Measurements from ENCODE around the gene DNASE1L2. TPM values are rescaled to one million over a fixed set of nuclear protein-coding genes. Genes with fewer than 3 reads are reported as not detected.

DNASE1L2 gene
- total and polyA plus RNA-seq, 10 of the 15 experiments (the other 5 are each of a cell fraction or from before 2014, with no cell fraction given): 0.06 to 1.5 (median 0.29) TPM

DNA sequence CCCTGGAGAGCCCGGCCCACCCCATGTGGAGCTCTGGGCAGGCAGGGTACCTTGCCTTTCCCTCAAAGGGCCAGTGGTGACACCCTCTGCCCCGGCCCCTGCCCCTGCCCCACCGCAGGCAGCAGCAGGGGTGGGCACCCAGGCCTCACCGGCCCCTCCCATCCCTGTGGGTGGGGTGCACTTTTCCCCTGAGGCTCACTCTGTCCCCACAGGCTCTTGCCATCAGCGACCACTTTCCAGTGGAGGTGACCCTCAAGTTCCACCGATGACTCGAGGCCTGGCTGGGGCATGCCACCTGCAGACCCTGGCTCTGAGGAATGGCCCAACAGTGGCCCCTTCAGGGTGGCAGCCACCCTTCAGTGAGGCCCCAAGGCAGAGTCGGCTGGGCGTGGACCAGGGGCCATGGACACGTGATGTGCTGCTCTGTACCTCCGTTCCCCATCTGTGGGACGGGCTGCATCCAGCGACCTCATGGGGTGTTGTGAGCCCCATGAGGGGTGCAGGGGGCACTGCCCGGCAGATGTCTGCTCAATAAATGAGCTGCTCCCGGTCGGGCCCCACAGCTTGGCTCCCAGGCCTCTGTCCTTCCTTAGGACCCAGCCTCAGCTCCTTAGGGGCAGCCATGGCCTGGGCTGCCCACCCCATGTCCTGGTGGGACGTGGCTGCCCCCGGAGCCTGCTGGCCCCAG lies 2.0 kb downstream of the DNASE1L2 start:
- FAIRE-seq (no peak), DNase-seq (ENCODE audit: low read depth, low spot score) (no peak), ATAC-seq (peak; percentile 10)
- Histone ChIP-seq H3K4me3 (no peak overlapping the region), H3K9me3 (replicated peaks; ENCODE audit: control insufficient read depth, insufficient read depth, low read length) (no peaks in the 10 kb centered on the region), H4K20me1 (ENCODE audit: control insufficient read depth, insufficient read depth) (no peaks in the 10 kb centered on the region), H3K27ac (ENCODE audit: control insufficient read depth, insufficient read depth) (no peak overlapping the region), H3K36me3 (ENCODE audit: control insufficient read depth in 2 of 2, insufficient read depth in 2 of 2, low read length in 1 of 2) (peaks cover 0 to 22% of the 10 kb centered on the region in 2 experiments; a peak in 3 of 4 replicates), H3K4me2 (ENCODE audit: control insufficient read depth, insufficient read depth) (no peak overlapping the region), H3K4me1 (ENCODE audit: control insufficient read depth, insufficient read depth, low read length) (no peaks in the 10 kb centered on the region), H2AFZ (ENCODE audit: control insufficient read depth, low read depth, low read length) (no peak overlapping the region), H3K27me3 (replicated peaks in 1 of 2; ENCODE audit: control insufficient read depth in 2 of 2, insufficient read depth in 2 of 2, low read length in 1 of 2) (no peaks in the 10 kb centered on the region), H3K9ac (ENCODE audit: control insufficient read depth, insufficient read depth, low read length) (no peak overlapping the region), H3K79me2 (ENCODE audit: control insufficient read depth, insufficient read depth, low read length) (no peaks in the 10 kb centered on the region)
- RAD21 ChIA-PET (ENCODE audit: unreplicated experiment): no interaction called here
- in situ Hi-C loops (cut with MboI): no loop called here
- CTCF ChIA-PET: no interaction called here
- BruUV-seq (replicated peaks): no TSS peak
- intact Hi-C loops (cut with micrococcal nuclease; ENCODE audit: unreplicated experiment): no loop called here
- 72% methylated on average over 17 of the region's 18 CpGs for WGBS (ENCODE audit: insufficient coverage, insufficient replicate concordance, low lambda C conversion rate, missing lambda C conversion rate)
- POLR2A ChIA-PET: interaction anchor here (0.8 kb wide), 1 partner anchor 24 kb away, joined by 3 read pairs; the partner anchor contains the start of gene PGP
- SMC1A ChIA-PET (ENCODE audit: uncharacterized antibody, unreplicated experiment): interaction anchor here (0.5 kb wide), 1 partner anchor 9 kb away, joined by 3 read pairs; no protein-coding TSS in a partner anchor
- TF ChIP-seq SMARCA5 (IDR thresholded peaks at IDR 0.05): no peak
- TF ChIP-seq, protein P1, sequence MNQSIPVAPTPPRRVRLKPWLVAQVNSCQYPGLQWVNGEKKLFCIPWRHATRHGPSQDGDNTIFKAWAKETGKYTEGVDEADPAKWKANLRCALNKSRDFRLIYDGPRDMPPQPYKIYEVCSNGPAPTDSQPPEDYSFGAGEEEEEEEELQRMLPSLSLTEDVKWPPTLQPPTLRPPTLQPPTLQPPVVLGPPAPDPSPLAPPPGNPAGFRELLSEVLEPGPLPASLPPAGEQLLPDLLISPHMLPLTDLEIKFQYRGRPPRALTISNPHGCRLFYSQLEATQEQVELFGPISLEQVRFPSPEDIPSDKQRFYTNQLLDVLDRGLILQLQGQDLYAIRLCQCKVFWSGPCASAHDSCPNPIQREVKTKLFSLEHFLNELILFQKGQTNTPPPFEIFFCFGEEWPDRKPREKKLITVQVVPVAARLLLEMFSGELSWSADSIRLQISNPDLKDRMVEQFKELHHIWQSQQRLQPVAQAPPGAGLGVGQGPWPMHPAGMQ (IDR thresholded peaks at IDR 0.05; ENCODE audit: borderline replicate concordance): no peak
- TF ChIP-seq MYC (IDR thresholded peaks at IDR 0.05; ENCODE audit: insufficient read depth, insufficient read length, insufficient replicate concordance, low read length, severe bottlenecking): no peak
- no peak for TF ChIP-seq SMAD1 (IDR thresholded peaks at IDR 0.05; ENCODE audit: low read depth, partially characterized antibody)
- TF ChIP-seq POLR2A (IDR thresholded peaks at IDR 0.05; ENCODE audit: low read depth, low read length): peak; percentile 38
- no peak for TF ChIP-seq KAT2A (conservative IDR thresholded peaks at IDR 0.05; ENCODE audit: control insufficient read depth, low read depth, low read length)
- TF ChIP-seq IKZF1 (conservative IDR thresholded peaks at IDR 0.05): no peak

Measured in GM12878 (cell line).